IMR-90 (cell line): ENCODE measurements around the gene HMX2. TPM values are rescaled to one million over a fixed set of nuclear protein-coding genes. Genes with fewer than 3 reads are reported as not detected.

Source experiments
- ATAC-seq: fragments of 200-7000 bp; cut with Tn5 transposase; 2 replicates; pipeline ENCODE4 v1.9.1; 2020; ENCODE audit warnings: low read depth, mild to moderate bottlenecking, moderate library complexity
- BruUV-seq: library from RNA; stranded (reverse); fragments of 400-500 nt; replicated peaks from 2 replicates; lab custom pipeline; 2021; lab: Mats Ljungman, UMichigan
- CTCF ChIA-PET: fragments of 300-600 bp; formaldehyde crosslinking; extraction: SDS; loops from one replicate; lab custom pipeline; 2021; ENCODE audit warnings: antibody characterized with exemption; lab: Yijun Ruan, JAX
- POLR2A ChIA-PET: fragments of 300-600 bp; sonication (Branson Sonifier 250); formaldehyde crosslinking; loops from one replicate; lab custom pipeline; 2022; ENCODE audit warnings: antibody characterized with exemption; ENCODE audit not compliant: unreplicated experiment; lab: Charles Lee
- DNase-seq: peaks from one replicate; pipeline ENCODE4 v3.0.0; 2013
- H2AFZ ChIP-seq: replicated peaks from 2 replicates; pipeline ENCODE3; 2013; ENCODE audit warnings: low read length, mild to moderate bottlenecking; ENCODE audit not compliant: poor library complexity
- H2AK5ac ChIP-seq: 2 replicates; pipeline ENCODE4 v1.6.1; 2013; ENCODE audit warnings: low read depth, low read length, inconsistent platforms
- H2AK9ac ChIP-seq: replicated peaks from 2 replicates; pipeline ENCODE3; 2013; ENCODE audit warnings: mild to moderate bottlenecking, low read depth, low read length, moderate library complexity; ENCODE audit not compliant: poor library complexity
- H2BK120ac ChIP-seq: 2 replicates; pipeline ENCODE4 v1.6.1; 2013; ENCODE audit warnings: low read depth, low read length, inconsistent platforms
- H2BK15ac ChIP-seq: 3 replicates; pipeline ENCODE4 v1.6.1; 2013; ENCODE audit warnings: low read depth, low read length, inconsistent platforms
- H2BK20ac ChIP-seq: 2 replicates; pipeline ENCODE4 v1.6.1; 2013; ENCODE audit warnings: low read depth, mild to moderate bottlenecking, inconsistent platforms, low read length, moderate library complexity
- H2BK5ac ChIP-seq: 2 replicates; pipeline ENCODE4 v1.6.1; 2013; ENCODE audit warnings: mild to moderate bottlenecking, low read depth, low read length, inconsistent platforms; ENCODE audit not compliant: poor library complexity, severe bottlenecking
- H3K14ac ChIP-seq: replicated peaks from 2 replicates; pipeline ENCODE4 v1.6.1; 2013; ENCODE audit warnings: low read depth, low read length, inconsistent platforms
- H3K18ac ChIP-seq: 2 replicates; pipeline ENCODE4 v1.6.1; 2013; ENCODE audit warnings: low read depth, low read length, control low read depth
- H3K23ac ChIP-seq: 2 replicates; pipeline ENCODE4 v1.6.1; 2013; ENCODE audit warnings: low read depth, low read length, inconsistent platforms
- H3K27ac ChIP-seq: 2 replicates; pipeline ENCODE4 v1.5.1; 2013; ENCODE audit warnings: mild to moderate bottlenecking, control low read depth, low read length; ENCODE audit not compliant: insufficient read depth
- H3K27me3 ChIP-seq: 2 replicates; pipeline ENCODE4 v1.6.1; 2013; ENCODE audit warnings: low read length; ENCODE audit not compliant: control insufficient read depth, insufficient read depth
- H3K36me3 ChIP-seq: 2 replicates; pipeline ENCODE4 v1.6.1; 2013; ENCODE audit warnings: low read length, mixed read lengths; ENCODE audit not compliant: control insufficient read depth, insufficient read depth
- H3K4ac ChIP-seq: 2 replicates; pipeline ENCODE4 v1.6.1; 2013; ENCODE audit warnings: low read depth, low read length, inconsistent platforms
- H3K4me1 ChIP-seq: 2 replicates; pipeline ENCODE4 v1.6.1; 2013; ENCODE audit warnings: low read length, mixed read lengths; ENCODE audit not compliant: control insufficient read depth, insufficient read depth
- H3K4me2 ChIP-seq: 2 replicates; pipeline ENCODE4 v1.6.1; 2013; ENCODE audit warnings: low read depth, mild to moderate bottlenecking, control low read depth, low read length, moderate library complexity
- H3K4me3 ChIP-seq: 2 replicates; pipeline ENCODE4 v1.5.1; 2013; ENCODE audit warnings: low read depth, mild to moderate bottlenecking, control low read depth, low read length, moderate library complexity; ENCODE audit not compliant: insufficient read depth
- H3K56ac ChIP-seq: 2 replicates; pipeline ENCODE4 v1.6.1; 2013; ENCODE audit warnings: low read length, inconsistent platforms; ENCODE audit not compliant: insufficient read depth; ENCODE audit errors: extremely low read depth
- H3K79me1 ChIP-seq, 2 experiments: 2 replicates each; pipeline ENCODE4 v1.6.1; 2013; ENCODE audit warnings: low read length in 2 of 2, inconsistent platforms in 1 of 2, low read depth in 1 of 2
- H3K9ac ChIP-seq: 2 replicates; pipeline ENCODE4 v1.6.1; 2013; ENCODE audit warnings: low read depth, low read length, control low read depth
- H3K9me1 ChIP-seq: 2 replicates; pipeline ENCODE4 v1.6.1; 2013; ENCODE audit warnings: low read length, inconsistent platforms; ENCODE audit not compliant: insufficient read depth
- H3K9me3 ChIP-seq: 2 replicates; pipeline ENCODE4 v1.6.1; 2013; ENCODE audit warnings: low read length; ENCODE audit not compliant: control insufficient read depth, insufficient read depth
- H4K20me1 ChIP-seq: 2 replicates; pipeline ENCODE4 v1.6.1; 2013; ENCODE audit warnings: low read length, inconsistent platforms; ENCODE audit not compliant: insufficient read depth
- H4K5ac ChIP-seq: 2 replicates; pipeline ENCODE4 v1.6.1; 2013; ENCODE audit warnings: mild to moderate bottlenecking, low read depth, low read length, control low read depth
- H4K8ac ChIP-seq, 2 experiments: 2 replicates each; pipeline ENCODE4 v1.6.1; 2013; ENCODE audit warnings: low read depth in 2 of 2, low read length in 2 of 2, control low read depth in 1 of 2, inconsistent platforms in 1 of 2
- H4K91ac ChIP-seq: 2 replicates; pipeline ENCODE4 v1.6.1; 2013; ENCODE audit warnings: low read depth, low read length, inconsistent platforms; ENCODE audit not compliant: insufficient read depth
- FOS ChIP-seq: fragments of 150-350 bp; IDR thresholded peaks from 2 replicates; pipeline ENCODE4 v1.6.1; 2016; ENCODE audit warnings: low read depth, low read length
- WGBS, 2 experiments: methylation state at CpG; one replicate each; pipeline versions ENCODE4 v1.1.5 to v1.1.7; 2013; ENCODE audit warnings: missing lambda C conversion rate in 2 of 2; ENCODE audit not compliant: insufficient read length in 1 of 2; ENCODE audit errors: extremely low coverage in 2 of 2; 5-methylcytosine and 5-hydroxymethylcytosine counted together
- dilution Hi-C: fragments of 300-500 bp; cut with HindIII; formaldehyde crosslinking; loops from one replicate; pipeline ENCODE4 v1.14.3; 2018; ENCODE audit warnings: low sequenced_read_pairs; ENCODE audit not compliant: unreplicated experiment
- in situ Hi-C: fragments of 300-500 bp; cut with MboI; formaldehyde crosslinking; loops from 3 replicates; pipeline ENCODE4 v1.14.3; 2019; ENCODE audit warnings: low sequenced_read_pairs, inconsistent platforms, mixed read lengths
- intact Hi-C: fragments of 100-400 bp; cut with micrococcal nuclease; formaldehyde crosslinking; loops from 2 replicates; pipeline ENCODE4 v1.10.0; 2022
- polyA plus RNA-seq, 3 experiments: library from polyadenylated mRNA; depleted of rRNA; stranded (reverse); fragments of >200 nt; gene quantifications; 2 replicates each; pipeline ENCODE4 v1.2.3, GENCODE V29; 2012; ENCODE audit warnings: low replicate concordance in 1 of 3
- total RNA-seq: library from RNA; depleted of rRNA; stranded (reverse); fragments of >200 nt; gene quantifications from 2 replicates; pipeline ENCODE4 v1.2.3, GENCODE V29; 2012

HMX2 gene
- total and polyA plus RNA-seq, 2 of the 4 experiments (the other 2 are of a cell fraction): not detected

- no peaks in the 10 kb centered on the region for H3K36me3 ChIP-seq
- H3K56ac ChIP-seq: no peak overlapping the region
- no peak overlapping the region for H2BK20ac ChIP-seq
- H3K4ac ChIP-seq: no peak overlapping the region
- intact Hi-C loops: no loop called here
- no CpG with 5 or more reads among the region's 2 CpGs for WGBS, 2 experiments
- H3K18ac ChIP-seq: no peak overlapping the region
- no peak for TF ChIP-seq FOS
- H3K27me3 ChIP-seq: no peaks in the 10 kb centered on the region
- dilution Hi-C loops: no loop called here
- no peaks in the 10 kb centered on the region for H3K4me1 ChIP-seq
- POLR2A ChIA-PET: no interaction called here
- H3K9me1 ChIP-seq: no peaks in the 10 kb centered on the region
- H3K79me1 ChIP-seq: no peaks in the 10 kb centered on the region
- H4K91ac ChIP-seq: no peak overlapping the region
- no peak overlapping the region for H2BK5ac ChIP-seq
- no peaks in the 10 kb centered on the region for H4K20me1 ChIP-seq
- no peak overlapping the region for H4K5ac ChIP-seq
- no peak overlapping the region for H3K9ac ChIP-seq
- H3K27ac ChIP-seq: no peak overlapping the region
- H4K8ac ChIP-seq: no peak overlapping the region
- H3K14ac ChIP-seq: no peak overlapping the region
- in situ Hi-C loops: no loop called here
- CTCF ChIA-PET: no interaction called here
- no peak overlapping the region for H2BK120ac ChIP-seq
- no peak overlapping the region for H2AK9ac ChIP-seq
- DNase-seq (no peak), ATAC-seq (no peak)
- no peak overlapping the region for H3K4me3 ChIP-seq
- no peak overlapping the region for H2AK5ac ChIP-seq
- peak overlapping the region; percentile 7 for H2AFZ ChIP-seq
- no peak overlapping the region for H2BK15ac ChIP-seq
- H3K9me3 ChIP-seq: peaks cover 2% of the 10 kb centered on the region; the same call in 1 of the 2 replicates
- H3K4me2 ChIP-seq: no peak overlapping the region
- H3K23ac ChIP-seq: no peak overlapping the region
- BruUV-seq: no TSS peak
Observed at GRCh38 chr10:123102673-123103072, 45.3 kb upstream of the HMX2 start.
